Measurements from ENCODE around the gene NCAM1.

NCAM1 gene

GRCh38 chr11:113131036-113131775 is 170.0 kb downstream of the NCAM1 start:
- DNase-seq (ENCODE audit: extremely low spot score) = no peak

DNA sequence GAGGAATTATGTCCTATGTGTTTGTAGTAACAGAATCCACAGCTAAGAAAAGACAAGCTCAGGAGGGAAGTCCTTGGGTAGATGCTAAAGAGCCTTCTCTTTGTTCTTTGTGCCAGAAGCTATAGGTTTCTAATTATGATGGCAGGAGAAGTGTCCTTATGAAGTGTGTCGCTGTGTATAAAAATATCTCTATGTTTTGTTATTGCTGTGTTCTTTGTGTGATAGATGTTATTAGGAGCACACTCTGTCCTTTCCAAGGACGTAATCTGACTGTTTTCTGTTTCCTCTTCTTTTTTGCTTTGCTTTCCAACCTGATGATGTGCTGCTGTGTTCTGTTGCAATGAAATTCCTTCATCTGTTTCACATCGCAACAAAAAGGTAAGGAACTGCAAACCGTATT is 171.9 kb downstream of the NCAM1 start:
- no peak for DNase-seq (ENCODE audit: extremely low spot score)
- TF ChIP-seq LEF1 (IDR thresholded peaks at IDR 0.05; ENCODE audit: borderline replicate concordance) (no peak), SP1 (IDR thresholded peaks at IDR 0.05) (no peak), ELF4 (IDR thresholded peaks at IDR 0.05) (no peak), TARDBP (IDR thresholded peaks at IDR 0.05) (no peak), HDGF (IDR thresholded peaks at IDR 0.05; ENCODE audit: borderline replicate concordance) (no peak), CTBP1 (IDR thresholded peaks at IDR 0.05; ENCODE audit: borderline replicate concordance) (no peak), PKNOX1 (IDR thresholded peaks at IDR 0.05) (no peak), ARNT (IDR thresholded peaks at IDR 0.05) (no peak), SUZ12 (IDR thresholded peaks at IDR 0.05) (no peak), ZNF384 (IDR thresholded peaks at IDR 0.05) (no peak)
- ChIA-PET CTCF (no interaction called here), POLR2A (no interaction called here)

More at GRCh38 chr11:113131036-113131775, 170.0 kb downstream of the NCAM1 start:
- TF ChIP-seq BHLHE40 (IDR thresholded peaks at IDR 0.05; ENCODE audit: borderline replicate concordance) = no peak
- TF ChIP-seq PKNOX1 (IDR thresholded peaks at IDR 0.05) = no peak
- no peak for TF ChIP-seq HDGF (IDR thresholded peaks at IDR 0.05; ENCODE audit: borderline replicate concordance)
- no peak for TF ChIP-seq ZNF384 (IDR thresholded peaks at IDR 0.05)
- POLR2A ChIA-PET = no interaction called here
- CTCF ChIA-PET = no interaction called here

DNA sequence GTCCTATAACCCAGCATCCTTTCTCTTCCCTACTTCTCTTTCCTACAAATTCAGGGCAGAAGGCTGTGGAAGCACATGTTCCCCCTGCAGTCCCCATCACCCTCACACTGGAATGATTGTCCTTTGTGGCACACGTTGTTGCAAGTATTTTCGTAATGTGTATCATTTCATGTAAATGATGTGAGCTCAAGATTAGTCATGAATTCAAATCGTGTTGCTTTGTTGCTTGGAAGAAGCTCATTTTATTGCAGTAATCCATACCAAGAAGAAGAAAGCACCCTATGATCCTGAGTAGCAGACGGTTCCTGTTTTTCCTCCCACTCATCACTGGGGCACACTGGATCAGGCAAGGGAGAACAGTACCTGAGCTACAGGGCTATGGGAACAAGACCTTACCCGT is 173.4 kb downstream of the NCAM1 start:
- ChIA-PET CTCF (interaction anchor here (0.6 kb wide), 1 partner anchor 11 kb away, joined by 3 read pairs; no protein-coding TSS in a partner anchor), POLR2A (interaction anchor here (0.6 kb wide), 1 partner anchor 42 kb away, joined by 3 read pairs; no protein-coding TSS in a partner anchor)
- no peak for DNase-seq (ENCODE audit: extremely low spot score)
- TF ChIP-seq LEF1 (IDR thresholded peaks at IDR 0.05; ENCODE audit: borderline replicate concordance) (no peak), ZNF384 (IDR thresholded peaks at IDR 0.05) (no peak), FOXK2 (IDR thresholded peaks at IDR 0.05) (no peak), FOXM1 (IDR thresholded peaks at IDR 0.05; ENCODE audit: borderline replicate concordance) (no peak), SUZ12 (IDR thresholded peaks at IDR 0.05) (no peak), BHLHE40 (IDR thresholded peaks at IDR 0.05; ENCODE audit: borderline replicate concordance) (no peak), ARNT (IDR thresholded peaks at IDR 0.05) (no peak), HDGF (IDR thresholded peaks at IDR 0.05; ENCODE audit: borderline replicate concordance) (no peak), TARDBP (IDR thresholded peaks at IDR 0.05) (no peak), ELF4 (IDR thresholded peaks at IDR 0.05) (no peak), PKNOX1 (IDR thresholded peaks at IDR 0.05) (no peak), FOXA1 (IDR thresholded peaks at IDR 0.05) (no peak), NFRKB (IDR thresholded peaks at IDR 0.05) (no peak)

GRCh38 chr11:113137713-113138529 is 176.7 kb downstream of the NCAM1 start:
- no peak for DNase-seq (ENCODE audit: extremely low spot score)
- ChIA-PET POLR2A (no interaction called here), CTCF (no interaction called here)
- TF ChIP-seq FOXA1 (IDR thresholded peaks at IDR 0.05) (no peak), LEF1 (IDR thresholded peaks at IDR 0.05; ENCODE audit: borderline replicate concordance) (no peak), L3MBTL2 (conservative IDR thresholded peaks at IDR 0.05) (no peak), HDGF (IDR thresholded peaks at IDR 0.05; ENCODE audit: borderline replicate concordance) (no peak), TARDBP (IDR thresholded peaks at IDR 0.05) (no peak)

DNA sequence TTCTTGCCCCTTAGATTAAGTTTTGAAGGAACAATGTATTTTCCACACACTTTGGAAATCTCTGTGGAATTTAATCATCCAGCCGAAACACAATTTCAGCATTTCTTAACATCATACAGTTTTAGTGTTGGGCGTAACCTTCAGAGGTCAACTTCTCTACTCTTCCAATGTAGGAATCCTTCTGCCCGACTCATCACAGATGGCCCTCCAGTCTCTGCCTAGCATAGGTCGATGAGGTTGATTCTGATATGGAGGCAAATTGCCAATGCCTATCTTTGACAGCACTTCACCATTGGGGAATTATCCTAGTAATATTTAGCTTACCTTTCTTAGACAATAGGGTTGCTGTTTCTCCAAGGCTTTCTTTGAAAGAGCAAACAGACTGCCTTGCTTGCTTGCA is 177.5 kb downstream of the NCAM1 start:
- TF ChIP-seq PKNOX1 (IDR thresholded peaks at IDR 0.05) (no peak), L3MBTL2 (conservative IDR thresholded peaks at IDR 0.05) (no peak), BHLHE40 (IDR thresholded peaks at IDR 0.05; ENCODE audit: borderline replicate concordance) (no peak), FOXA1 (IDR thresholded peaks at IDR 0.05) (no peak), FOXM1 (IDR thresholded peaks at IDR 0.05; ENCODE audit: borderline replicate concordance) (no peak), HDGF (IDR thresholded peaks at IDR 0.05; ENCODE audit: borderline replicate concordance) (no peak), ARNT (IDR thresholded peaks at IDR 0.05) (no peak), TARDBP (IDR thresholded peaks at IDR 0.05) (no peak), FOXK2 (IDR thresholded peaks at IDR 0.05) (no peak), NFRKB (IDR thresholded peaks at IDR 0.05) (no peak), ZNF384 (IDR thresholded peaks at IDR 0.05) (no peak)
- DNase-seq (ENCODE audit: extremely low spot score) = no peak
- POLR2A ChIA-PET = no interaction called here
- CTCF ChIA-PET = no interaction called here

DNA sequence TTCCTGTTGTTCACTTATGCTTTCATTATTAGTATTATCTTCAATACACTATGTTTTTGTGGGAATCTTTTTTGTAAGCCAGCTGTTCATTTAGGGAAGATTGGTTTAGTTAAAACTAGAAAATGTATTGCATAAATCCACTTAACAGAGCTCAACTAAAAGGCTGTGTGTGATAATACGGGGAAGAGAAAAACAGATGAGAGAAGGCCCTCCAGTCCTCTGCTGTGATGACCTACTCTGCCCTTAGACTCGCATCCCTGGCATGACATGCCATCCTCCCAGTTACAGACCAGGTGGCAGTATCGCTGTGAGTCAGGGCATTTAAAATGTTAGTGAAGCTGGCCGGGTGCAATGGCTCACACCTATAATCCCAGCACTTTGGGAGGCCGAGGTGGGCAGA is 179.8 kb downstream of the NCAM1 start:
- TF ChIP-seq LEF1 (IDR thresholded peaks at IDR 0.05; ENCODE audit: borderline replicate concordance) (no peak), BHLHE40 (IDR thresholded peaks at IDR 0.05; ENCODE audit: borderline replicate concordance) (no peak)
- CTCF ChIA-PET = no interaction called here
- POLR2A ChIA-PET = no interaction called here
- DNase-seq (ENCODE audit: extremely low spot score) = no peak
